Cardiac septum (tissue), 1 donor: Measurements from ENCODE around the gene ZNF423. TPM values are rescaled to one million over a fixed set of nuclear protein-coding genes. Genes with fewer than 3 reads are reported as not detected.

Experiments
- DNase-seq: peaks from one replicate; pipeline ENCODE4 v3.0.0-alpha.2; 2020; ENCODE audit warnings: low spot score
- intact Hi-C: fragments of 100-400 bp; cut with DNase I; formaldehyde crosslinking; loops from one replicate; pipeline ENCODE4 v1.14.0; 2022
- total RNA-seq: library from RNA; stranded (reverse); fragmentation: NEBNext Ultra II Directional; extraction: Animal tissue kit (Norgen Biotek cat#: 25700); gene quantifications from one replicate; pipeline ENCODE4 v1.2.1, GENCODE V29; 2021
- donor health status: DM: no; HTN: no; CAD: no.

The ZNF423 gene
- total RNA-seq, 1 donor from 2014 or later, result 8.6 TPM

- intact Hi-C loops, result no loop called here
- no peak for DNase-seq
These were observed 378.5 kb downstream of the ZNF423 start for GRCh38 chr16:49477250-49477895.

- DNase-seq, result peak; percentile 27
- intact Hi-C loops, result no loop called here
These were observed 381.2 kb downstream of the ZNF423 start for GRCh38 chr16:49474741-49475140.

- intact Hi-C loops, result no loop called here
- peak; percentile 49 for DNase-seq
These were observed 382.1 kb downstream of the ZNF423 start for GRCh38 chr16:49473773-49474172.

- intact Hi-C loops, result no loop called here
- peak; percentile 59 for DNase-seq
These were observed 382.8 kb downstream of the ZNF423 start for GRCh38 chr16:49473131-49473530.

GRCh38 chr16:49472598-49472997 is 383.3 kb downstream of the ZNF423 start:
- intact Hi-C loops, result no loop called here
- DNase-seq, result peak; percentile 61

- peak; percentile 65 for DNase-seq
- intact Hi-C loops, result no loop called here
These were observed 384.7 kb downstream of the ZNF423 start for GRCh38 chr16:49471038-49471727.

GRCh38 chr16:49470513-49470991 is 385.4 kb downstream of the ZNF423 start:
- peak; percentile 35 for DNase-seq
- intact Hi-C loops, result no loop called here

- intact Hi-C loops, result no loop called here
- peak; percentile 55 for DNase-seq
These were observed 385.9 kb downstream of the ZNF423 start for GRCh38 chr16:49469930-49470451.

GRCh38 chr16:49469311-49469670 is 386.6 kb downstream of the ZNF423 start:
- intact Hi-C loops, result no loop called here

GRCh38 chr16:49468611-49469310 is 387.2 kb downstream of the ZNF423 start:
- no peak for DNase-seq
- intact Hi-C loops, result no loop called here

More at GRCh38 chr16:49469311-49469670, 386.6 kb downstream of the ZNF423 start:
- no peak for DNase-seq

- no peak for DNase-seq
- intact Hi-C loops, result no loop called here
These were observed 388.2 kb downstream of the ZNF423 start for GRCh38 chr16:49467540-49468372.

- intact Hi-C loops, result no loop called here
These were observed 389.0 kb downstream of the ZNF423 start for GRCh38 chr16:49466881-49467280.

GRCh38 chr16:49466529-49466831 is 389.4 kb downstream of the ZNF423 start:
- intact Hi-C loops, result no loop called here
- DNase-seq, result no peak

More at GRCh38 chr16:49466881-49467280, 389.0 kb downstream of the ZNF423 start:
- DNase-seq, result no peak

GRCh38 chr16:49465661-49466528 is 390.0 kb downstream of the ZNF423 start:
- intact Hi-C loops, result no loop called here
- no peak for DNase-seq

- intact Hi-C loops, result no loop called here
- DNase-seq, result no peak
These were observed 390.9 kb downstream of the ZNF423 start for GRCh38 chr16:49464877-49465504.

GRCh38 chr16:49464093-49464492 is 391.8 kb downstream of the ZNF423 start:
- intact Hi-C loops, result no loop called here
- no peak for DNase-seq

GRCh38 chr16:49463529-49463928 is 392.4 kb downstream of the ZNF423 start:
- intact Hi-C loops, result no loop called here
- no peak for DNase-seq

GRCh38 chr16:49462989-49463371 is 392.9 kb downstream of the ZNF423 start:
- intact Hi-C loops, result no loop called here
- no peak for DNase-seq
